ENCODE results near the gene TNFRSF18.
"Not testable (repeated sequence)": the region's sequence is repeated elsewhere in the genome, so short reads cannot be mapped to it uniquely, and the experiment has no call there.

The TNFRSF18 gene

GRCh38 chr1:1179983-1180861 is 26.2 kb downstream of the TNFRSF18 start:
- DNase-seq (ENCODE audit: low read depth): no peak
- no peak for TF ChIP-seq CTCF (IDR thresholded peaks at IDR 0.05; ENCODE audit: insufficient read depth, low read depth, low read length, missing control alignments)
- H3K4me3 ChIP-seq (ENCODE audit: low read depth, low read length): no peak overlapping the region

- H3K4me3 ChIP-seq (ENCODE audit: low read depth, low read length): no peak overlapping the region
- DNase-seq (ENCODE audit: low read depth): no peak
- no peak for TF ChIP-seq CTCF (IDR thresholded peaks at IDR 0.05; ENCODE audit: insufficient read depth, low read depth, low read length, missing control alignments)
Measured at GRCh38 chr1:1179346-1179982, 26.9 kb downstream of the TNFRSF18 start.

GRCh38 chr1:1178794-1179331 is 27.5 kb downstream of the TNFRSF18 start:
- no peak for TF ChIP-seq CTCF (IDR thresholded peaks at IDR 0.05; ENCODE audit: insufficient read depth, low read depth, low read length, missing control alignments)
- DNase-seq (ENCODE audit: low read depth): no peak
- H3K4me3 ChIP-seq (ENCODE audit: low read depth, low read length): no peak overlapping the region

- DNase-seq (ENCODE audit: low read depth): no peak
- no peak for TF ChIP-seq CTCF (IDR thresholded peaks at IDR 0.05; ENCODE audit: insufficient read depth, low read depth, low read length, missing control alignments)
- H3K4me3 ChIP-seq (ENCODE audit: low read depth, low read length): no peak overlapping the region
Measured at GRCh38 chr1:1177452-1178206, 28.8 kb downstream of the TNFRSF18 start.

GRCh38 chr1:1176931-1177330 is 29.5 kb downstream of the TNFRSF18 start:
- H3K4me3 ChIP-seq (ENCODE audit: low read depth, low read length): no peak overlapping the region
- TF ChIP-seq CTCF (IDR thresholded peaks at IDR 0.05; ENCODE audit: insufficient read depth, low read depth, low read length, missing control alignments): no peak
- DNase-seq (ENCODE audit: low read depth): no peak

GRCh38 chr1:1176063-1176761 is 30.2 kb downstream of the TNFRSF18 start:
- DNase-seq (ENCODE audit: low read depth); H3K4me3 ChIP-seq (ENCODE audit: low read depth, low read length): not testable (repeated sequence)

Data from GM12865 (cell line).